Prostate gland (tissue), 2 donors: ENCODE data around the gene ZC3H10. TPM values are rescaled to one million over a fixed set of nuclear protein-coding genes. Genes with fewer than 3 reads are reported as not detected.

Experiments
- DNase-seq: peaks from one replicate; pipeline ENCODE4 v3.0.0-alpha.2; 2019; ENCODE audit warnings: low spot score
- H3K27ac ChIP-seq, 2 donors: fragments of 200-600 bp; sonication (generic); 2 replicates each; pipeline ENCODE4 v1.5.1; 2017 to 2019
- H3K27me3 ChIP-seq: fragments of 200-600 bp; sonication (generic); replicated peaks from 2 replicates; pipeline ENCODE4 v1.5.1; 2019; ENCODE audit not compliant: insufficient read depth
- H3K36me3 ChIP-seq, 2 donors: fragments of 200-600 bp; sonication (generic); 1 replicate in 1 of 2; 2 replicates in 1 of 2; pipeline versions ENCODE4 v1.5.1 to v1.8.1; 2017 to 2019
- H3K4me1 ChIP-seq: fragments of 200-600 bp; sonication (generic); replicated peaks from 2 replicates; pipeline ENCODE4 v1.5.1; 2019
- H3K4me3 ChIP-seq, 2 donors: fragments of 200-600 bp; sonication (generic); 2 replicates each; pipeline ENCODE4 v1.5.1; 2017 to 2019
- H3K9me3 ChIP-seq: fragments of 200-600 bp; sonication (generic); 2 replicates; pipeline ENCODE4 v1.5.1; 2017
- CTCF ChIP-seq, 4 experiments: fragments of 200-600 bp in 2 of 4; fragments of 450-650 bp in 2 of 4; sonication (generic) in 2 of 4; IDR thresholded peaks; 1 replicate in 3 of 4; 2 replicates in 1 of 4; pipeline ENCODE4 v1.5.1; 2016 to 2019; ENCODE audit warnings: antibody characterized with exemption in 4 of 4, mild to moderate bottlenecking in 2 of 4, moderate library complexity in 2 of 4
- POLR2A ChIP-seq: fragments of 450-650 bp; IDR thresholded peaks from one replicate; pipeline ENCODE4 v1.6.1; 2016; ENCODE audit warnings: antibody characterized with exemption, mild to moderate bottlenecking
- POLR2AphosphoS5 ChIP-seq: sonication (generic); formaldehyde crosslinking; IDR thresholded peaks from one replicate; pipeline ENCODE4 v1.6.1; 2017; ENCODE audit warnings: antibody characterized with exemption
- WGBS: methylation state at CpG from one replicate; pipeline ENCODE4 v1.1.5; 2018; 5-methylcytosine and 5-hydroxymethylcytosine counted together
- intact Hi-C: fragments of 100-400 bp; cut with DNase I; formaldehyde crosslinking; loops from one replicate; pipeline ENCODE4 v1.14.2; 2022
- total RNA-seq, 2 donors: library from RNA; depleted of rRNA; stranded (reverse); fragments of >200 nt; gene quantifications; one replicate each; pipeline ENCODE4 v1.1.0, GENCODE V29; 2016

Gene ZC3H10
- total RNA-seq, 2 donors from 2014 or later, result 4.6 to 9.1 TPM

GRCh38 chr12:56163533-56164344 is 45.7 kb downstream of the ZC3H10 start:
- no peaks in the 10 kb centered on the region for H3K27me3 ChIP-seq
- TF ChIP-seq CTCF (IDR thresholded peaks at IDR 0.05) (no peak), POLR2A (no peak)
- no peaks in the 10 kb centered on the region for H3K9me3 ChIP-seq
- no peak overlapping the region for H3K27ac ChIP-seq
- intact Hi-C loops, result no loop called here
- H3K4me3 ChIP-seq, result no peak overlapping the region
- H3K4me1 ChIP-seq, result peaks cover 12% of the 10 kb centered on the region
- DNase-seq, result no peak
- WGBS, result 66% methylated on average over 11 of the region's 11 CpGs
- H3K36me3 ChIP-seq, result peaks cover 10 to 26% of the 10 kb centered on the region in 2 donors

- 89% methylated on average over 17 of the region's 17 CpGs for WGBS
- Histone ChIP-seq H3K27ac (no peak overlapping the region), H3K4me3 (no peak overlapping the region), H3K27me3 (no peaks in the 10 kb centered on the region), H3K36me3 (peaks cover 10 to 26% of the 10 kb centered on the region in 2 donors), H3K4me1 (peaks cover 12% of the 10 kb centered on the region), H3K9me3 (no peaks in the 10 kb centered on the region)
- no peak for DNase-seq
- TF ChIP-seq POLR2AphosphoS5 (no peak), POLR2A (no peak), CTCF (IDR thresholded peaks at IDR 0.05) (no peak)
- intact Hi-C loops, result no loop called here
Measured at GRCh38 chr12:56164345-56164729, 46.3 kb downstream of the ZC3H10 start.

- intact Hi-C loops, result no loop called here
- DNase-seq, result no peak
- 54% methylated on average over 4 of the region's 4 CpGs for WGBS
- Histone ChIP-seq H3K27me3 (no peaks in the 10 kb centered on the region), H3K4me1 (peaks cover 2% of the 10 kb centered on the region), H3K36me3 (peaks cover 15 to 19% of the 10 kb centered on the region in 2 donors), H3K4me3 (no peak overlapping the region), H3K27ac (no peak overlapping the region), H3K9me3 (no peaks in the 10 kb centered on the region)
- TF ChIP-seq POLR2AphosphoS5 (no peak), CTCF (IDR thresholded peaks at IDR 0.05) (no peak), POLR2A (no peak)
Measured at GRCh38 chr12:56165369-56165768, 47.3 kb downstream of the ZC3H10 start.

- Histone ChIP-seq H3K36me3 (peaks cover 28 to 45% of the 10 kb centered on the region in 2 donors), H3K4me1 (no peaks in the 10 kb centered on the region), H3K27me3 (no peaks in the 10 kb centered on the region), H3K27ac (no peak overlapping the region), H3K9me3 (no peaks in the 10 kb centered on the region), H3K4me3 (no peak overlapping the region)
- no peak for DNase-seq
- 92% methylated on average over 11 of the region's 11 CpGs for WGBS
- intact Hi-C loops, result no loop called here
- no peak for TF ChIP-seq POLR2AphosphoS5
- TF ChIP-seq CTCF (IDR thresholded peaks at IDR 0.05), result no peak
- no peak for TF ChIP-seq POLR2A
Measured at GRCh38 chr12:56169229-56169759, 51.2 kb downstream of the ZC3H10 start.

- H3K4me3 ChIP-seq, result no peak overlapping the region
- no peak for TF ChIP-seq POLR2A
- TF ChIP-seq POLR2AphosphoS5, result no peak
- no peak for TF ChIP-seq CTCF (IDR thresholded peaks at IDR 0.05)
- H3K27me3 ChIP-seq, result no peaks in the 10 kb centered on the region
- no peaks in the 10 kb centered on the region for H3K4me1 ChIP-seq
- no peak overlapping the region for H3K27ac ChIP-seq
- WGBS, result 98% methylated on average over 7 of the region's 7 CpGs
- H3K36me3 ChIP-seq, result peaks cover 23 to 35% of the 10 kb centered on the region in 2 donors
- no peak for DNase-seq
- intact Hi-C loops, result no loop called here
- no peaks in the 10 kb centered on the region for H3K9me3 ChIP-seq
Measured at GRCh38 chr12:56172839-56173238, 54.8 kb downstream of the ZC3H10 start.
